ENCODE data around the gene TEPSIN. TPM values are rescaled to one million over a fixed set of nuclear protein-coding genes. Genes with fewer than 3 reads are reported as not detected.

The TEPSIN gene
- total and polyA plus RNA-seq, 8 donors: 15.9 to 41.2 (median 21.7) TPM

- Histone ChIP-seq H3K4me3 (no peak overlapping the region), H3K36me3 (peaks cover 0 to 93% of the 10 kb centered on the region in 2 donors), H3K9me3 (no peaks in the 10 kb centered on the region), H3K27ac (no peak overlapping the region), H3K4me1 (peaks cover 8 to 23% of the 10 kb centered on the region in 2 donors), H3K27me3 (no peaks in the 10 kb centered on the region)
- intact Hi-C loops (cut with DNase I): no loop called here
- DNase-seq (peak in 1 of 4 donors; percentile 66), ATAC-seq (no peak)
- TF ChIP-seq CTCF (IDR thresholded peaks at IDR 0.05): no peak
Measured at GRCh38 chr17:81279278-81280275, 40.7 kb upstream of the TEPSIN start.

GRCh38 chr17:81278831-81279230 is 40.0 kb upstream of the TEPSIN start:
- ATAC-seq: no peak
- H3K36me3 ChIP-seq: peaks cover 0 to 97% of the 10 kb centered on the region in 2 donors
- intact Hi-C loops (cut with DNase I): no loop called here

GRCh38 chr17:81277946-81278693 is 39.3 kb upstream of the TEPSIN start:
- Histone ChIP-seq H3K4me3 (no peak overlapping the region), H3K4me1 (peaks cover 8 to 29% of the 10 kb centered on the region in 2 donors), H3K36me3 (peaks cover 0 to 97% of the 10 kb centered on the region in 2 donors), H3K27me3 (no peaks in the 10 kb centered on the region), H3K27ac (peak overlapping the region; percentile 19 to 48), H3K9me3 (no peaks in the 10 kb centered on the region)
- intact Hi-C loops (cut with DNase I): no loop called here
- ATAC-seq (no peak), DNase-seq (peak in 2 of 4 donors; percentile 59 to 71)
- no peak for TF ChIP-seq CTCF (IDR thresholded peaks at IDR 0.05)

More at GRCh38 chr17:81278831-81279230, 40.0 kb upstream of the TEPSIN start:
- DNase-seq: peak in 1 of 4 donors; percentile 61
- no peaks in the 10 kb centered on the region for H3K9me3 ChIP-seq
- no peaks in the 10 kb centered on the region for H3K27me3 ChIP-seq
- peaks cover 8 to 22% of the 10 kb centered on the region in 2 donors for H3K4me1 ChIP-seq
- TF ChIP-seq CTCF (IDR thresholded peaks at IDR 0.05): no peak
- H3K4me3 ChIP-seq: no peak overlapping the region
- peak overlapping the region in 1 of 2 donors; percentile 48 for H3K27ac ChIP-seq

- H3K36me3 ChIP-seq: peaks cover 0 to 97% of the 10 kb centered on the region in 2 donors
- no peaks in the 10 kb centered on the region for H3K27me3 ChIP-seq
- H3K4me3 ChIP-seq: no peak overlapping the region
- peak; percentile 70 to 86 (median 82) for DNase-seq
- TF ChIP-seq CTCF (IDR thresholded peaks at IDR 0.05): no peak
- ATAC-seq: peak; percentile 94
- no peaks in the 10 kb centered on the region for H3K9me3 ChIP-seq
- H3K27ac ChIP-seq: peak overlapping the region; percentile 19 to 48
- intact Hi-C loops (cut with DNase I): no loop called here
- peaks cover 8 to 35% of the 10 kb centered on the region in 2 donors for H3K4me1 ChIP-seq
Measured at GRCh38 chr17:81277421-81277820, 38.6 kb upstream of the TEPSIN start.

Measured in left lung (tissue), 10 donors.